Measurements from ENCODE around the gene WWTR1.

WWTR1 gene

DNA sequence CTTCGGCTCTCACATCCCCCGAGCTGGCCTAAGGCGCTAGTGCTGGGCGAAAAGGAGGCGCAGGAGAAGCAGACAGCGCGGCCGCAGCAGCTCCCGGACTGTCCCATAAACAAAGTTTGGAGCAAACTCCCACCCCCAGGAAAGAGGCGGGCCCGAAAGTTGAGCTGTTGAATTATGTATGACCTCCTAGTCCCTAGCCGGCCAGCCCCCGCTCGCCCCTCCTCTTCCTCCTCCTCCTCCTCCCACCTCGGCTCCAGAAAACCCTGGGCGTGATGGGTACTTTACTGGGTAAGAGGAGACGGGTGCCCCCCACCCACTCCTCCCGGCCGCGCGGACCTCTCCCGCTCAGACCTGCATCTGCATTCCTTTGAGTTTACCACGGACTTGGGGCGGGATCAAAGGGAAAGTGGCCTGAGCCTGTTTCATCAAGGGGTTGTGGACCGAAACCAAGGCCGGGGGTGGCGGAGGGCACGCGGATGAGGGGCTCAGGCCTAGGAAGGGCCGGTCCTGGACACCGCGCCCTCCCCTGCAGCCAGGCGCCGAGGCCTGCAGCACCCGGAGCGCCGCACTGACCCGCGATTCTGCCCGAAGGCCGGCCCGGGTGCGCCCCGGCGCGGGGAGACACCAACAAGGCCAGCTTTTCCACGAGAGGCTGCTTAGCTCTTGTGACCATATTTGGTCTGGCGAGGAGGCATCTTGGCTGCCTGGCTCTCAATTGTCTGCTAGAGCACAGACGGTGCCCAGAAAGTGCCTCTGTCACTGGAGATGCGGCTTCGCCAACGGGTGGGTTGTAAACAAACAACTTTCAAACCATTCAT, at the start of gene WWTR1:
Gene WWTR1 (minus strand): TSS at position 100 of the 818 bp plus-strand sequence. CDS start 719 bp downstream, outside the sequence.
- peak; percentile 64 for DNase-seq (ENCODE audit: low spot score)

DNA sequence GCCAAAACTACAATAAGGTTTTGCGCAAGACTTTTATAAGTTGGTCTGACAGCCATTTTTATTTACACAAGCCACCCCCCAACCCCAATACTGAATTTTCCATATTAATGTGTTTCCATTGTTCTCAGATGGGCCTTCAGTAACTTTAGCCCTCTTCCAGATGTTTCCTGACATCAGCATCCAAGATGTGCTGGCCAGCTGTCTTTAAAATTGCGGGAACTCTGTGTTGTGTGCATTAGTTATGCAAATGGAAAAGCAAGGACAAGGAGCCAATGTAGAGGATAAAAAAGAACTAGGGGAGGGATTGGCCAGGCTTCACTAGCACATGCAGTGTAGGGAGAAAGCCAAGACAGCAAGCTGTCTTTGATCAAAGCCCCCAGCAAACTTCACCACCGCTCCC, 49.1 kb upstream of the WWTR1 start:
- DNase-seq (ENCODE audit: low spot score): peak; percentile 1

DNA sequence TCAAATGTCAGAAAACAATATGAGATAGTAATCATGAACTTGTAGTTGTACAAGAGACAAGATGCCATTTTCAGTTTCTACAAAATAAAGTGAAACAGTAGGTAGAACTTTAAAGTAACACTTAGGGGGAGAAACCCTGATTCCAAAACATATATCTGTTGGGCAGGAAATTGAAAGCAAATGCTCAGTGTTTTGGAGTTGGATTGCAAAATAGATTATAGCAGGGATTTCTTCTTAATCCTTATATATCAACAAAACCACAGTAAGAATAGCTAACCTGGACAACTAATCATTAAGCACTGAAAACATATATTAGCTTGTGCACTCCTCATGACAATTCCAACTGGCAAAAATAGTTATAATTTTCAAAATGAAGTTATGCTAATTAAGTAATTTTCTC, 47.6 kb upstream of the WWTR1 start:
- DNase-seq (ENCODE audit: low spot score): no peak

DNA sequence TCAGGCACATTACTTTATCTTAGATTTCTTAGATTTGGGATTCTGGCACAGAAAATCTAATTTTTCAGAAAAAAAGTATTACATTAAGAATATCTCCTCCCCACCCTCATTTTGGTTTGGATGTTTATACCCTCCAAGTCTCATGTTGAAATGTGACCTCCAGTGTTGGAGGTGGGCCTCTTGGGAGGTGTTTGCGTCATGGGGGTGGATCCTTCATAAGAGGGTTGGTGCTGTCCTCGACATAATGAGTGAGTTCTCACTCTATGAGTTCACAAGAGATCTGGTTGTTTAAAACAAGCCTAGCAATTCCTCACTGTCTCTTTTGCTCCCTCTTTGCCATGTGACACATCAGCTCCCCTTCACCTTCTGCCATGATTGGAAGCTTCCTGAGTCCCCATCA, 45.6 kb upstream of the WWTR1 start:
- no peak for DNase-seq (ENCODE audit: low spot score)

DNA sequence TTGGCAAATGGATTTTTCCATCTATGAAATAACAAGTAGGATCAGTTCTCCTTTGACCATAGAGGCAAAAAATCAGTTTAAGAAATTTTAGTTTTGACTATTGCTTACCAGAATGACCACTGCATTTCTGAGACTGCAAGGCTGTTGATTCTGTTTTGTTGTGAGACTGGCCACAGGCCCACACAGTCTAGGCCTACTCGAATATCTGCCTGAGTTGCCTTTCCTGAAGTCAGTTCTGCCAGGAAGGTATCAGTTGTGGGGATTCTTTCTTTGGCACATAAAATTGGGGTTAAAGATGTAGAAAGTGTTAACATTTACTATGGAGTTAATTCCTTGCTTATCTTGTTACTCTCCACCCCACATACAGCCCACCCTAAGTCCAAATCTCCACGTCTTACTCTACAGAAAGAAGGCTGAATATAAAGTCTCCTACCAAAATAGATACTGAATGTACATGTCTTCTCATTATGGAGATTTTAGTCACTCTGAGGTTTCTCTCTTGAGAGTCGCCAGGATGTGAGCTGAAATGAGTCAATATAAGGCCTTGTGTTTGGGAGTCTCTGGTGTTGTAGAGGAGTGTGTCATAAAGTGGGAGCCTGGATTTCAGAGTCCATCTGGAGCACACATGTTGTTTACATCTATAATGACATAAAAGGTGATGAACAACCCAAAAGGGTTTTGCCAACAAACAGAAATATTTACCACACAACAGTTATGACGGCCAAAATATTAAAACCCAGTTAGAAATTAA, 45.0 kb upstream of the WWTR1 start:
- no peak for DNase-seq (ENCODE audit: low spot score)

DNA sequence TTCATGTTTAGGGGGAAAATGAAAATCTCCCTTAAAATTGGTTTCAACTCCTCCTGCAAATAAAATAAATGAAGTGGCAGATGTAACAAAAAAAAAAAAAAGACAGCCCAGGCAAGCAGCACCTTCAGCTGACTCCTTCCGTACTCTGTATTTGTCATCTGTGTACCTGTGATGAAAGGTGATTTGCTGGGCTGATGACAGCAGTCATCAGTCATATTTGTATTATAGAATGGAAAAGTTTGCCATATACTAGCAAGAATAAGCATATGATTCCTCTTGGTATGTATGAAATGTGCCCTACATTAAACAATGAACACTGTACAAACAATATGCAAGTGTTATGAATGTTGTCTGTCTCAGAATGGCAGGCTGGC, 44.1 kb upstream of the WWTR1 start:
- no peak for DNase-seq (ENCODE audit: low spot score)

DNA sequence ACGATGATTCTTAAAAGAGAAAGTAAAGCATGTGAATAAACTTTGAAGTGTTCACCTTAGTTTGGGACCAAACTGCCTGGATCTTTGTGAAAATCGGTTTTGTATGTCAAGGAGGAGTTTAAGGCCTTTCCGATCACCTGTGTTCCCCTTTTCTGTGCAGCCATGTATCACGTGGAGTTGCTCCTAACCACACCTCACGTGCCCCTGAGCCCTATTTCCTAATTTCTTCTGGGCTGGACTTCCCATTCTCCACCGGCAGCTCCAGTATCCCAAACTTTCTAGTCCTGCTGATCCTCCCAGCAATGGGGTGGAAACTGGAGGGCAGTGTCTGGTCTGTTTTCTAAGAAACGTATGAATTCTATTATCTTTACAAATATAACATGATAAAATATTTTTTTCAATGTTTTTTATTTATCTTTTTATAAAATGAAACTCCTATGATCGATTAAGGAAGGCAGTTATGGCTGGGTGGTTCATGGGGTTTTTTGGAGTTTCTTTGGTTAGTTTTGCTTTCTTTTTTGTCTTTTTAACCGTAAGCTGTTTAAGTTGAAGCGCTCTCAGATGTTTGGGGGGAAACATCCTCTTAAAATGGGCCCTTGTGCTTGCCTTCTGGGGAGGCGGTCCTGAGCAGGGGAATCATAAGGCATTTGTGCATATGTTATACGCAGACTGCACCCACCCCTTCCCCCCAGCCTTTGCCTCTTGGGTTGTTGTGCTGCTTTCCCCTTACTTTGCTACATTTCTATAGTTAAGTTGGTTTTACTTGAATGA, 43.6 kb upstream of the WWTR1 start:
- no peak for DNase-seq (ENCODE audit: low spot score)

DNA sequence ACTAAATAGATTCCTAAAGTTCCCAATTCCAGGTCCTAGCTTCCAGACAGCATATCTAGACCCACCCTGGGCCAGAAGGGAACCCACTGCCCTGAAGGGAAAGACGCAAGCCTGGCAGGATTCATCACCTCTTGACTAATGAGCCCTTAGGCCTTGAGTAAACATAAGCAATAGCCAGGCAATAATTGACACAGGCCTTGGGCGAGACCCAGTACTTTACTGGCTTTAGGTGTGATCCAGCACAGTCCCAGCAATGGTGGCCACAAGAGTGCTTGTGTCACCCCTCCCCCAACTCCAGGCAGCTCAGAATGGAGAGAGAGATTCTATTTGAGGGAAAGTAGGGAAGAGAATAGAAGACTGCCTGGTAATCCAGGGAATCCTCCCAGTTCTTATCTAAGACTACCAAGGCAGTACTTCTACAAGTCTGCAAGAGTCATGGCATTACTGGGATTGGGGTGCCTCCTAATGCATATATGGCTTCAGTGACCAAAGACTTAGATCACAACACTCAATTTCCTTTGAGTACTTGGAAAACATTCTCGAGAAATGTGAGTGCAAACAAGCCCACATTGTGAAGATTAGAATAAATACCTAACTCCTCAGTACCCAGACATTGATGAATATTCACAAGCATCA, 30.4 kb upstream of the WWTR1 start:
- DNase-seq (ENCODE audit: low spot score): no peak

DNA sequence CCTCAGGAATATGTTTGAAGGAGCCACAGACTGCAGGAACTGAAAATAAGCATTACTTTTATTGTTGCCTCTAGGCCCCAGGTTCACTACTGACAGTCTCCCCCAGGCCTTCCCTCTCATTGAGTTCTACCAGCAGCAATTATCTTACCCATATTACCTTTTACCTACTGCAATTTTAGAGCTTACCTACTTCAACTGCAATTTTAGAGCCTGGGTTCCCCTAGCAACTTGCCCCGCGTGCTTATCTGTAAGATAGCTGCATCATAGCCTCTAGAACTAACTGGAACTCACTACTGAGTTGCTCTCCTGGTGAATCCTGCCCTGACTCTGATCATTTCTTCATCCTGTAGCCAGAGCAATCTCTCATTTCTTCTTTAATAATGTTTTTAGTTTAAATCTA, 29.2 kb upstream of the WWTR1 start:
- DNase-seq (ENCODE audit: low spot score): no peak

DNA sequence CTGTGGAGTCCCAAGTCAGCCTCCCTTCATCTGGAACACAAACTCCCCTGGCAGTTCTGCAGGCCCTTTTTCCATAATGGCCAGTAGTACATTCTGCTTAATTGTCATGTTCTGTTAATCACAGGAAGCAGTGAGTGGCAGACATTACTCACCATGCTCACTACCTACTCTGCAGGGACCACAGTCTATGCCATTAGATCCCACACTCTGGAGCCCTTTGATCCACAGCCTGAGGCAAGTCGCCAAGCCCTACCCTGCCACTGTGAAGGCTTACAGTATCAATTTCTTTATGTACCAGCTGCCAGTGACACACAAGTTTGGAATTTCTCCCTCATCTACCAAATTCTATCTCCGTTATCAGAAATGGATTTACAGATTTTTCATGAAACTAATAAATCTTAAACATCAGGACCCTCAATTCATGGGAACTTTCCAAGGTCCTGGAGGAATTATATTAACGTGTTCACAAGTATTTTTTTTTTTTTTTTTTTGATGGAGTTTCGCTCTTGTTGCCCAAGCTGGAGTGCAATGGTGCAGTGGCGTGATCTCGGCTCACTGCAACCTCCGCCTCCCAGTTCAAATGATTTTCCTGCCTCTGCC, 20.6 kb upstream of the WWTR1 start:
- DNase-seq (ENCODE audit: low spot score): no peak

DNA sequence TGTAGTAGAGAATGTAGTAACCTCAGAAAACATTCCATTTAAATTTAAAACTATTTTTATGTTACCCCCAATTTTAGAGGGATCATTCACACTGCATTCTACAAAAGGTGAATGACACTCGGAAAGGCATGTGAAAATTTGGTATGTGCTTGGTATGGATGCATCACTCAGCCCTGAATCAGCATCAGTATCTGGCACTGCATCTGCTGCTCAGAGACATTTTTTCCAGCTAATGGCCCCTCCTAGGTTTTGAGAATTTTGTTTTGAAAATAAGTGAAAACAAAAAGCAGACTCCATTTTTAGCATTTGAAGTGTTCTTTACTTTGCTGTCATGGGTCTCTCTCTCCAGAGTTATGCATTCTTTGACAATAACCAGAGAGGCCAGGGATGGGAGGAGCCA, 15.6 kb upstream of the WWTR1 start:
- DNase-seq (ENCODE audit: low spot score): no peak

DNA sequence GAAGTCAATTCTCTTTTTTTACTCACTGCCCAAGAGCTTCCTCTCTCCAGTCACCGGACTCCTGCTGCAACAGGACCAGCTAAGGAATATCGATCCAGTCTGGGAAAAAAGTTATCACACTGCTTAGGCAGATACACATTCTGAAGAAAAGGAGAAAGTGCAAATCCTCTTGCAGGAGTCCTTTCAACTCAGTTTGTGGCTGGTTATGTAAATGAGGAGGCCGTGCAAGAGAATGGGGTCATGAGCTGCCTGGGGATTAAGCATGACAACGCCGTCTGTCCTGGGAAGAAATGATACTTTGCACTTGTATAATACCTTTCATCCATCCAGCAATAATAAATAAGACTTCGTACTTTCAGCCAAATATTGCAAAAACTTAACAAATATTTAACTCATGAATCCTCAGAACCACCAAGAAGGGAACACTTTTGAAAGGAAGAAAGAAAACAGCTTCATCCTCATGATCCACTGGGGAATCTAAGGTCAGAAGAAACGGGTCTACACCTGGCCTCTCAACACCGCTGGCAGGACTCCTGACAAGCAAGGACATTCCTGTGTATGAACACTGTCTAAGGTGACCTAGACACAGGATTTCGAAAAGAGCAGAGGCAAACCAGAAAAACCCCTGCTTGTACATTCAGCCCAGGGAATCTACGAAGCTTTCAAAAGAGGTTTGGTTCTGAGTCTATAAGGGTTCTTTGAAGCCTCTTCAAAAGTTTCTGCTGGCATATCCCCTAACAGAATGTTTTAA, 13.1 kb upstream of the WWTR1 start:
- DNase-seq (ENCODE audit: low spot score): no peak

DNA sequence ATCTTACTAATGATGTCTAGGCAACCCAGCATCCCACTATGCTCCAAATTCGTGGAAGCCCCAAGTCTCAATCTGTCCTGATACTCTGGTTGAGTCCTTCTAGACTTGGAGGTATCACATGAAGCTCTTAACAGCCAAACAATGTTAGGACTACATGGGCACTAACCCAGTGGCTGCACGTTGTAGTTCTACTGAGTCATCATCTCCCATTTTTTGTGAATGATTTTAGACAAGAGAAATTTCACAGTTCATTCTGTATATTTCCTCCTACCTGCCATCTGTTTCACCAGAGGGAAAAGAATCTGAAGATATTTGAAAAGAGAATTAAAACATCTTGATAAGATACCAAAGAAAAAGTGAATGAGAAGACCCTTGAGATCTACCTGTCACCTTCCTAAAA, 9.8 kb upstream of the WWTR1 start:
- DNase-seq (ENCODE audit: low spot score): no peak

DNA sequence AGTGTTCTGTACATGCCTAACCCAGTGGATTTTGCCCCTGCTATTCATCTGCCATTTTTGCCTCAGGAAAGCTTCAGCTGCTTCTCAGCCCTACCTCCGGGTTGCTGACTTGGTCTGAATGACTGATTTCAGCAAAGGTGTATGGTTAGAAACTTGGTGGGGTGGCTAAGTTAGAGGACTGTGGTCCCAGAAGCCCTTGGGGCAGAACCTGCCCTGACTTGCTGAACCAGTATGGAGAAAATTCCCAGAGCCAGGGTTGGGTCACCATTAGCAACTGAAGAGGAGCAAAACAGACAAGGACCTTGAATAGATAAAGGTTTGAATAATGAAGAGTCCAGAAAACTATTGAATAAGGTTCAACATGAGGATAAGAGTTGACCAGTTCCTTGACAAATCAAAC, 6.1 kb upstream of the WWTR1 start:
- no peak for DNase-seq (ENCODE audit: low spot score)

DNA sequence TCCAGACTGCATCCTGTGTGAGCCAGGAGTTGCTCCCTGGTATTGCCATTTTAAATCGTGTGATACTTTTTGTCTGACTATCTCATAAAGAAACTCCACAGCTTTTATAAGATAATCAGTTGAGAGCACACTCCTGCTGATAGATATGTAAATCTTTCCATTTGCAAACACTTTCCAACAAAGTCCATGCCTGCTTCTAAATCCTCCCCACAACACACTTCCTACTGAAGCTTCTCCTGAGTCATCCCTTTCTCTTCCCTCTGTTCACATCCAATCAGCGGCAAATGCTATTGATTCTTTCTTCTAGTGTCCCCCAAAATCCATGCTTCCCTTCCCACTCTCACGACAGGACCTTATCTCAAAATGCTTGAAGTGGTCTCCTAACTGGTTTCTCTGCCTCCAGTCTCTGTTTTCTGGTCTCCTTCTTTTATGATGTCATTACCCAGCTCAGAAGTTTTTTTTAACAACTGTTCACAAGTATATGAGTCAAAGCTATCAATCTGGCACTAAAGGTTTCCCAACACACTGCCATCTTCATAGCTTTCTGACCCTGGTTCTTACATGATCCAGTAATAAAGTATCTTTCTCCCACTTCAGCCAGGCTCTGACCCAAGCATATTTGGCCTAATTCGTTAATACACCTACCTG, 4.5 kb upstream of the WWTR1 start:
- no peak for DNase-seq (ENCODE audit: low spot score)

DNA sequence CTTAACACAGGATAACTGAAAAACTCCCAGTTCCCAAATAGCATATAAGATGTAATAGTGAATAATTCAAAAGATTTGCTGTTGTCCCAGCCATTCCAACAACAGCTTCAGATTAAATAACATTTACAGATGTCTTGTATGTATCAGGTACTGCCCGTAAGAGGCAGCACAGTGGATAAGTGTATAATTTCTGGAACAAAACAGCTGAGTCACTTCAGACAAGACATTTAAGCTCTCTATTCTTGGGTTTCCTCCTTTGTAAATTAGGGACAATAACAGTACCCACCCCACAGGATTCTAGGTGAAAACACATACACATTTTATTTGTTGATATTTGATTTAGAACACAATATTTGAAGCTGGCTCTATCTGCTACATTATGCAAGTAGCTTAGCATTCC, 2.6 kb upstream of the WWTR1 start:
- DNase-seq (ENCODE audit: low spot score): no peak

DNA sequence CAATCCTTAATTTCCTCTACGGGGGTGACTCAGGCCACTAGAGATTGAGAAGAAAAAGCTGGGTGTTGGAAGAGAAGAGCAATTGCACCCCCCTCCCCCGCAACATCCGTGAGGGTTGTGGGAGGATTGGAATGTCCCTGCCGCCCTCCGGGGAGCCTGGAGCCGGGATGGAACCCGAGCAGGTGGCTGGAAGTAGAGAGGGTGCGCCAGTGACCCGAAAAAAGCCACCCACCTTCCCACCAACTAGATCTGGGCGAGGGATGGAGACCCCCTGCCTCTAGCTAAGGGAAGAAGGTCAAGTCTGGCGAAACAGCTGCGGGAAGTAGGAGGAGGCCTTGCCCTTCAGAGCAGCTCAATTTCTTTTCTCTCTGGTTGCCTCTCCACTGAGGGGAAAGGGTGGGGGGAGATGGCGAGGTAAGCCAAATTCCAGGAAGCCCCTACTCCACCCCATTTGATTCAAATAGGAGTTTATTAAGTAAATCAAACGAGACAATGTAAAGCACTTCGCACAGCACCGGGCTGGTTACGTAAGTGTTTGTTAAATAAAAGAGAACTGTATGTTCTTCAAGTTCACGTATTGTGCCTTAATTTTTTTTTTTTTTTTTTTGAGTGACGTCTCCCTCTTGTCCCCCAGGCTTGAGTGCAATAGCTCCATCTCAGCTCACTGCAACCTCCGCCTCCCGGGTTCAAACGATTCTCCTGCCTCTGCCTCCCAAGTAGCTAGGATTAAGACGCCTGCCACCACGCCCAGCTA, 1.1 kb upstream of the WWTR1 start:
- peak; percentile 45 for DNase-seq (ENCODE audit: low spot score)

DNA sequence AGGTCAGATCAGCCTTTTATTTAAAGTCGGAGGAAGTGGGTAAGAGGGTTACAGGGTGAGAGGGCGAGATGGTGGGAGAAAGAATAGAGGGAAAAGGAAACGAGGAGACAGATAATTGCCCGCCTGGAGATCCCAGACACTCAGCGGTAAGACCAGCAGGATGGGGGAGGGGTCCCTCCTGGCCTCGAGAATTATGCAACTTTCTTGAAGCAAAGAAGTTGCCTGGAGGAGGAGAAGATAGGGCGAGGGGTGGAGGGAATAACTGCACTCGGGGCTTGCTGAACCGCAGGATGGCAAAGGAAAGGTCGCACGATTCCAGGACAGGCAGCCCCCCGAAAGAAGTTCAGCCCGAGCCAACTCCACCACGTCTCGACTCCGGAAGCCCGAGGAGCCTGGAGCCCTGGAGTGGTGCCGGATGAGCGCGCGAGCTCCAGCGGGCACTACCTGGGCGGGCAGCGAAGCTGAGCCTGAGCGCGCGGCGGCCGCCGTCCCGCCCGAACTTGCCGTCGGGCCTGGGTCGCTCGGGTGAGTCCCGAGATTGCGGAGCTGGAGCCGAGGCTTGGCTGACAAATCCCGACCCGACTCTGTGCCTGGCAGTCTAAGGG, 402 bp downstream of the WWTR1 start:
- peak; percentile 69 for DNase-seq (ENCODE audit: low spot score)

DNA sequence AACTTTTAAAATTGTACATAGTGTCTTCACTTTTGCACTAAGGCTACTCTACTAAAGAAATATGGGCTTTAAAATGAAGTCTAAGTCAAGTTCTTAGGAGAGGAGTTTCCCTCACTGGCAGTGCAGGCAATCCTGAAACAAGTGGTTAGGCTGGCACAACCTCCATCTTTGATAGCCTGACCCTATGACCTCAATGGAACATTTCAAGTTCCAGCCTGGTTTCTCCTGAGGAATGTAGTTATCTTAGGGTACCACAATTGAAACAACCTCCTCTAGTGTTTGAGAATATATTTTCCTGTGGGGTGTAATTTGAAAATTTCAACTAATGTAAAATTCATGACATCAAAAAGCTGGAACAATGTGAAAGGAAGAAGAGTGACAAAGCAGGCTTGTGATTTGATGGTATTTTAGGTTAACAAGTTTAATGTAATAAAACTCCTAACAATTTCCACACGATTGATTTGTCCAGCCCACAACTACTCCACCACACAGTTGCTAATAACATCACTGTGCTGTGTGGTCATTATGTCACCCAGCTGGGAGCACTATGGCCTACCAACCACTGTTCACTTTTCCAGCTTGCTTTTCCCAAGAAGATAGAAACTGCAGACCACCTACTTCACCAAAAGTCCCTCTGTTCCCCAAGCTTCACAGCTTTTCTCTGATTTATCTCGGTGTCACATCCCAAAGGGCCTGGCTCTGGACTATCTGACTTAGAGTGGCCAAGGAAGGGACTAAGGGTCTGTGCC, 1.8 kb downstream of the WWTR1 start:
- no peak for DNase-seq (ENCODE audit: low spot score)

Data from D341Med (cell line).